Measurements from ENCODE around the gene STK38L.
"Not testable (repeated sequence)": the region's sequence is repeated elsewhere in the genome, so short reads cannot be mapped to it uniquely, and the experiment has no call there.

STK38L gene

GRCh38 chr12:27229367-27229766, 14.7 kb upstream of the STK38L start:
- DNase-seq: no peak

DNA sequence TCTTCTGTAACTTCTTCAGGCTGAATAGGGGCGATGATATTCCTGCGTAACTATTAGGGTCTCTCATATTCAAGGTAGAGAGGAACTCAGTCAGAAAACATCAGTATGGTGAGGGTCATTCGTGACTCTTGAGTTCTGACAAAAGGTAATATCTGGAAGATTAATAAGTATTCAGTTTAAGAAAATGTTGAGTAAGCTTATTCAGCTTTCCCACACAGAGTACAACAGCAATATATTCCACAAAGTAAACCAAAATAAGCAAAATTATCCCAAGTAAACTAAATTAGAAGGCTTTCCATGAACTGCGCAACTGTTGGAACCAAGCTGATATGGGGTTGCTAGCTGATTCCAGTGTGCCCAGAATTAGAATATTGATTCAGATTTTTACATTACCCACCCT, 12.7 kb upstream of the STK38L start:
- DNase-seq: not testable (repeated sequence)

- no peak for DNase-seq
Observed at GRCh38 chr12:27233814-27234213, 10.3 kb upstream of the STK38L start.

GRCh38 chr12:27236498-27236897, 7.6 kb upstream of the STK38L start:
- peak; percentile 53 for DNase-seq

DNA sequence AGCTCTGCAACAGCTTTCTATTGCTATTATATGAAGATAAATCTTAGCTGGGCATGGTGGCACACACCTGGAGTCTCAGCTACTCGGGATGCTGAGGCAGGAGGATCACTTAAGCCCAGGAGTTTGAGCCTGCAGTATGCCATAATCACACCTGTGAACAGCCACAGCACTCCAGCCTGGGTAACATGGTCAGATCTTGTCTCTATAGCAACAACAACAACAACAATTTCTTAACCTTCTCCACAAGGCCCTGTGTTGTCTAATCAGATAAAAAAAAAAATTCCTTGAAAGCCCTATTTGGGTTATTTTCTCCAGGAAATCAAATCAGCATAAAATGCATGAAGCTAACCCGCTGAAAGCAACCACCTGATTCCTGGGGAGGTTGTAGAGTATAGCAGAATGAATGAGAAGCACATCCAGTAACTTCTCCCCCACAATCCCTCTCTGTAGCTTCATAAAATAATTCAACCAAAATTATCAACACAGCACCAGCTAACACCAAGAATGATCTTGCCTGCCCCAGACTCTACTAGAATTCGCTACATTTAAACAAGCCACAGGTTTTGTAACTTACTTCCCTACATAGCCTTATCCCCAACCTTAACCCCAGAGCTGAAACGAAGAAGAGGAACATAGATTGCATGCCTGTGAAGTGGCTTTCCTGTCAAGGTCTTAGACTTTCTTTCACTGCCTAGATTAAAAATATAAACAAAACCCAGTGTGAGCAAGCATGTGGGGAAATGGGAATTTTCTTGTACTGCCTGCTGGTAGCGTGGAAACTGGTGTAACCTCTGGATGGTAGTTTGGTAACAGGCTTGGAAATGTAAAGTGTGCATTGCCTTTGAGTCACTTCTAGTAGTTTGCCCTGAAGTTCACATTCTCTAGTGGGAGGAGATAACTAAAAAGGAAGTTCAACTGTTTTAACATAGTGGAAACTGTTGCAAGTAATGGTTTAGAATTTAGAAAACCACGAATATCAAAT, 6.0 kb upstream of the STK38L start:
- DNase-seq: peak; percentile 76

GRCh38 chr12:27243006-27243405, 1.1 kb upstream of the STK38L start:
- no peak for DNase-seq

DNA sequence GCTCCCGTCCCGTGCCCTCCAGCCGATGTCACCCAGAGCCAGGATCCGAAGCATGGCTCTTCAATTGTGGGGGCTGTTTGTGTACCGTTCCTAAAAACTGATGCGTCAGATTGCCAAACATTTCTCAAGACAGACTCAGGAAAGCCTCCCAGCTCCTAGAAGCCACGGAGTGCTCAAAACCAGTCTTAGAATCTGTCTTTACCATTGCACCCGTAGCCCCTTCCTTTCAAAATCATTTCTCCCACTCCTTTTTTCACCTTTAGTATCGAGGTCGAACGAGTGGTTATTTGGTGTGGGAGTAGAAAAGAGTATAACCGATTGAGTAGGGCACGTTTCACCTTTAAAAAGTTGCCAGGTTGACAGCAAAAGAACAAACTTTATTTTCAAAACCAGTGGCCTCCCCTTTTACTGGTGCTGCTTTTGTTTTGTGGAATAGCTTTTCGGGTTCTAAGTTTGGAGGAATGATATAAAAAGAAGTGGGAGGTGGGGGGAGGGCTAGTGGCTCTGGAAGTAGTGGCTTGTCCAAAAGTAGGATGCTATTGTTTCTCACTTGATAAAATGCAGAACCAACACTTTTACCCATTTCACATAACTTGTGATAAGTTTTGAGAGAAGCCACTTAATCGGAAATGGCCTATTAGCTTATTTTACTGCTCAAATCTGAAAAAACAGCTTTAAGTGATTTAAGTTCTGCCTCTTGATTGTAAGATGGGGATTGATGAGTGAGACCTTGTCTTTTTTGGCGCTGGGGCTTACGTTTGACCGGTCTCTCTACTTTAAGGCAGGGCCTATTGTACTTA, 803 bp downstream of the STK38L start:
- DNase-seq: no peak

- no peak for DNase-seq
Observed at GRCh38 chr12:27246141-27246540, 2.1 kb downstream of the STK38L start.

DNA sequence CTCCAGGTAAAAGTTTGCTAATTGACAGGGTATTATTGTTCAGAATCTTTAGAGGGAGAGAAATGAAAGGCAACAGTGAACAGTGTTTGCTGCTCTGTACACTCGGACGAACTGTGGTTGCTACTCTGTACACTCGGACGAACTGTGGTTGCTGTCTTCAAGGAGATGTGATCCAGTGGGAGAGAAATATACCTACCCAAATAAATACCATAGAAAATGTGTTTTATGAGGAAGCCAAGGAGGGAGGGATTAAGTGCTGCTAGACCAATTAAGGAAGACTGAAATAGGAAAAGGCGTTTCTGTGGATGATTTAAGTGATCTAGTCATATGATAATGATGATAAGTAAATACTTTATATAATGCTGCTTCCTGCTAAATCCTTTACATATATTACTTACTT, 2.7 kb downstream of the STK38L start:
- DNase-seq: no peak

DNA sequence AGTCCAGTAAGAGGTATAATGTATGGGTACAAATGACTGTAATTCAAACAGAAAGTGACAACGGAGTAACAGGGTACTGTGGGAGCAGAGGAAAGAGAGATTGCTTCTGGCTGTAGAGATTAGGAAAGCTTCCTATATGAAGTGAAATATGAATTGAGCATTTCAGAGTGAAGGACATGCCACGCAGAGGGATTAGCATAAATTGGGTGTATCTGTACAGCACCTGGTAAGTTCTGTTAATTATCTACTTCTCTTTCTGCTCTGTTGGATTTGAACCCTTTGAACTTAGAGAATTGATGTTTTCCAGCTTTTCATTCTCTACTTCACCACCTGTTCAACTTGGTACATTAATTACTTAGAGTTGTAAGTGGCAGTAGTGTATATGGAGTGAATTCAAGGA, 8.8 kb downstream of the STK38L start:
- no peak for DNase-seq

DNA sequence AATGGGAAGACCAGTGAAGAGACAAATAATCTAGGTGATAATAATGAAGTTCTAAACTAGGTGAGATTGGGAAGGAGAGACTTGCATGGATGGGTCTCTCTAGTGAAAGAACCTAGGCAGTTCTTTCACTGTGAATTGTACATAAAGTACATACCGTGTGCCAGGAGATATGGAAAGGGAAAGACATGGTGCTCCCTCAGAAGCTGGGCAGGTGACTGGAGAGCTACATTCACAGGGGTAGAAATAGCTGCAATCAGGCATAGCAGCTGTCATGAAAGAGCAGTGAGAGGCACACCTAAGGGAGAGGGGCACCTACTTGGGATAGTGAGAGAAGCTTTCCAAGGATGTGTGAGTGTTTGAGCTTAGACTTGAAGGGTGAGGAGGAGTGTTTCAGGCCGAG, 9.3 kb downstream of the STK38L start:
- DNase-seq: no peak

DNA sequence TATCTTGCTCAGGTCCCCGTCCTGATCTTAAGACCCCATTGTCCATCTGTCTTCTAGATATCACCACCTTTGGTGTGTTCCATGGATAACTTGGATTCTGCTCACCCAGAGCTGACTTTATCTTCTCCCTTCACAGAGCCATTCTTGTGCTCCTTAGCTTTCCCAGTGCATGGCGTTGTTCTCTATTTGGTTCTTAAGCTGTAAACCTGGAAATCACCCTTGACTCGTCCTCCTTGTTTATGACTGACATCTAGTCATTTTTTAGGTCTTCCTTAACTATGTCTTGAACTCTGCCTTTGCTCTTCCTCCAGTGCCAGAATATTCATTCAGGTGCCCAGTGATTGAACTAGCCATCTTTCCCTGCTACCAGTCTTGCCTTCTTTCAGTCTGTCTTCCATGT, 11.7 kb downstream of the STK38L start:
- DNase-seq: no peak

- DNase-seq: no peak
Observed at GRCh38 chr12:27257104-27257843, 13.2 kb downstream of the STK38L start.

GRCh38 chr12:27260746-27261145, 16.7 kb downstream of the STK38L start:
- DNase-seq: no peak

DNA sequence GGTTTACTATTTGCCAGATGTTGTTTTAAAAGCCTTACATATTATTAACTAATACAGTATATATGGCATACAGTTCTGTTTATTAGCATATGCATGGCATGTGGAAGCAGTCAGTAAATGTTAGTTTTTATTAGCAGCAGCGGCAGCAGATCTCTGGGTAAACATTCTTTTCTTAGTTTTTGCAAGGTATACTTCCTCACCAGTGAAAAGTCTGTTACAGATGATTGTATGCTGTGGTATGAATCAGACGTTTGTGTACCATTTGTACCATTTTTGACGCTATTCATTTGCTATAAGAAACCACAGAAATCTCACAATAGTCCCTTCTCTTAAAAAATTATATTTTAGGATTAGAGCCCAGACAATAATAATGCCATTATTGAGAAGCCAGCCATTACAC, 17.8 kb downstream of the STK38L start:
- no peak for DNase-seq

GRCh38 chr12:27270148-27270547, 26.1 kb downstream of the STK38L start:
- DNase-seq: no peak

- no peak for DNase-seq
Observed at GRCh38 chr12:27271206-27271605, 27.1 kb downstream of the STK38L start.

DNA sequence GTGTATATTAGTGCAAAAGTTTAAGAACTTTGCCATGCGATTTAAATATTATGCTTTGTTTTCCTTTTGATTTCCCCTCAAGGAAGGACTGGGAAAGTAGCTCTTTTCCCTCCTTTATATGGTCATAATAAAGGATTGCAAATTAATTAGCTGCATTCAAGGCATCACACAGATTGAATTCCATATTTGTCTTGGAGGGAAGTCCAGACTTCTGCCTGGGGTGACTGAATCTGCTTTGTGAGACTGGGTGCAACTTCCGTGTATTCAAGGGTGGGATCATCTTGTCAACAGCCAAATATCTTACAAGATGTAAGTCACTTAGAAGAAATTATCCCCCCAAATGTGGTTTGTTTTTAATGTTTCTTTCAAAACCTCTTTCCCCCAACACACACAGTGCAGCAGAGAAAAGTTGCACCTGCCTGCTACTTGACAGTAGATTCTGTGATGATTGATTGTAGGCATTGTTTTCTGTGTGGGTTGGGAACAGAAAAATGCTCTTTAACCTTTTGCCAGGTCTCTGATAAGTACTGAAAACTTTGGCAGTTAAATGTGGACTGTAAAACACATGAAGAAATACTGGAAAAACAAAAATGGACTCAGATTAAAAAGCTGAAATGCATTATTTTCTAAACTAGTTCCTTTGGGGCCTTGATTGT, 28.4 kb downstream of the STK38L start:
- no peak for DNase-seq

DNA sequence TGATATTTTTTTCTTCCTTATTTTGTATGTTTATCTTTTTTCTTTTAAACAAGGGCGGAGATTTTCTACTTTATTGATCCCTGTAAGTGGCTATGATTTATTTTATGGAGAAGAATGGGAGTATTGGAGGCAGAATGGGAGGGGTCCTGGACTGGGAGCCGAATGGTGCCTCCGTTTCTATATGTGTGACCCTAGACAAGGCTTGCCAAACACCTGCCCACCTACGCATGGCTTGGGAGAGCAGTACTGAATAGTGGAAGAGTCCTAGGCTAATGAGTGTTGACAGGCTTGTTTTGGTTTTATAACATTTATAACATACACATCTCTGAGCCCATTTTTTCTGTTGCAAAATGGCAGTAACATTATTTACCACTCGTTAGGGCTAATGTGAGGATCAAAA, 29.0 kb downstream of the STK38L start:
- DNase-seq: no peak

- no peak for DNase-seq
Observed at GRCh38 chr12:27274706-27275105, 30.6 kb downstream of the STK38L start.

DNA sequence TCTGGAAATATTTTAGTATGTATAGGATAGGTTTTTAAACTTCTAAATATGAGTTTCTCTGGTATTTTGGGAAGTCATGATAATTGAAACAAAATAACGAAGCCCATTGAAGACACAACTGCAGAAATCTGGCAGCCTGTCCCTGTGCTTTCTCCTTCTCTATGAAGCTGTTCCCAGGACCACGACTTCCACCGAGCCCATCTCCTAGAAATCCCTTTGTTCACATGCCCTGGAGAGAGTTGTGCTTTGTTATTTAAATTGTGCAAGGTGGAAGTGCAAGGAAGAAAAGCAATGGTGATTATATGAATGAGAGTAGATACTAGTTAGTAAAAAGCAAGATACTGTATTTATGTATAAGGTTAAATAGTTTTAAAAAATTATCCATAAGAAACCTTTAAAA, 32.2 kb downstream of the STK38L start:
- no peak for DNase-seq

DNA sequence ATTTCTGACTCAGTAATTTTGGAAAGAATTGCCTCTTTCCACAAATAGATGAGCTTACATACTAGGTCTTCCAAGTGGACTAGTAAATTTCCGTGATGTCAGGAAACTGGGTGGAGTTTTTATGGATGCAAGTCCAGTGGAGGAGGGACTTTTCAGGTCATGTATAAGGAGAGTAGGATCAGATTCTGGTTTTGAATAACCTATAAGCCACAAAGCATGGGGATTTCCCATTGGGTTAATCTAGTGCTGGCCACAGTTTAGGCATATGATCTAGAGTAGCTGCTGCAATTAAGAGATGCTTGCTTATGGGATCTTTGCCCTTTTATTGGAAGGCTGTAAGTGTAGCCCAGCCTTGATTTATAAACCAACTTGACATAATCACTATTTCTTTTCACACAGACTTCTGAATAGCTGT, 33.8 kb downstream of the STK38L start:
- DNase-seq: no peak

- peak; percentile 15 for DNase-seq
Observed at GRCh38 chr12:27279826-27280225, 35.7 kb downstream of the STK38L start.

All from hematopoietic multipotent progenitor cell treated with erythropoietin and hydrocortisone succinate and interleukin-3 and kit ligand, for 6 days (in vitro differentiated cells).